GM23338 (cell line): Measurements from ENCODE around the gene BLM. TPM values are rescaled to one million over a fixed set of nuclear protein-coding genes. Genes with fewer than 3 reads are reported as not detected.

ENCODE experiments used
- ATAC-seq: fragments of 200-7000 bp; cut with Tn5 transposase; 3 replicates; pipeline ENCODE4 v1.9.1; 2020
- DNase-seq: peaks from one replicate; pipeline ENCODE4 v3.0.0-alpha.2; 2015; ENCODE audit warnings: low spot score
- H2AFZ ChIP-seq: fragments of 200-600 bp; sonication (generic); 2 replicates; pipeline ENCODE4 v1.8.0; 2016; ENCODE audit warnings: antibody characterized with exemption, mild to moderate bottlenecking, moderate library complexity
- H3F3A ChIP-seq: fragments of 200-600 bp; sonication (generic); replicated peaks from 2 replicates; pipeline ENCODE4 v1.8.0; 2017; ENCODE audit warnings: antibody characterized with exemption, mixed run types, low read depth
- H3K27ac ChIP-seq: fragments of 200-600 bp; sonication (generic); 2 replicates; pipeline ENCODE4 v1.6.1; 2016; ENCODE audit warnings: low read depth
- H3K27me3 ChIP-seq: fragments of 200-600 bp; sonication (generic); 2 replicates; pipeline ENCODE4 v1.8.0; 2016; ENCODE audit warnings: mild to moderate bottlenecking, mixed run types, moderate library complexity; ENCODE audit not compliant: insufficient read depth
- H3K36me3 ChIP-seq: fragments of 200-600 bp; sonication (generic); 2 replicates; pipeline ENCODE4 v1.8.0; 2016; ENCODE audit warnings: mild to moderate bottlenecking; ENCODE audit not compliant: insufficient read depth
- H3K4me1 ChIP-seq: fragments of 200-600 bp; sonication (generic); 2 replicates; pipeline ENCODE4 v1.8.0; 2016; ENCODE audit warnings: mild to moderate bottlenecking, moderate library complexity; ENCODE audit not compliant: insufficient read depth
- H3K4me2 ChIP-seq: fragments of 200-600 bp; sonication (generic); 2 replicates; pipeline ENCODE4 v1.7.1; 2017; ENCODE audit warnings: mixed run types
- H3K4me3 ChIP-seq: fragments of 200-600 bp; sonication (generic); 2 replicates; pipeline ENCODE4 v1.6.1; 2016; ENCODE audit warnings: mixed run types
- H3K79me2 ChIP-seq: fragments of 200-600 bp; sonication (generic); replicated peaks from 2 replicates; pipeline ENCODE4 v1.8.0; 2017; ENCODE audit warnings: mild to moderate bottlenecking; ENCODE audit not compliant: insufficient read depth
- H3K9me2 ChIP-seq: fragments of 200-600 bp; sonication (generic); 2 replicates; pipeline ENCODE4 v1.8.0; 2017; ENCODE audit not compliant: insufficient read depth
- H4K20me1 ChIP-seq: fragments of 200-600 bp; sonication (generic); replicated peaks from 2 replicates; pipeline ENCODE4 v1.8.0; 2017; ENCODE audit warnings: mild to moderate bottlenecking; ENCODE audit not compliant: insufficient read depth
- H3K27ac Mint-ChIP-seq: 2 replicates; pipeline ENCODE4 v1.8.0; 2020; ENCODE audit warnings: inconsistent platforms, mild to moderate bottlenecking, moderate library complexity, mixed read lengths
- H3K27me3 Mint-ChIP-seq: 3 replicates; pipeline ENCODE4 v1.8.0; 2022; ENCODE audit warnings: low read depth, mild to moderate bottlenecking, moderate library complexity, mixed read lengths, inconsistent platforms; ENCODE audit not compliant: insufficient read depth, poor library complexity
- H3K36me3 Mint-ChIP-seq: 3 replicates; pipeline ENCODE4 v1.8.0; 2021; ENCODE audit warnings: low read depth, mild to moderate bottlenecking, inconsistent platforms, moderate library complexity, mixed read lengths
- H3K4me1 Mint-ChIP-seq: 3 replicates; pipeline ENCODE4 v1.8.0; 2020; ENCODE audit warnings: mild to moderate bottlenecking, inconsistent platforms, mixed read lengths
- H3K4me3 Mint-ChIP-seq: 3 replicates; pipeline ENCODE4 v1.8.0; 2021; ENCODE audit warnings: moderate library complexity, mild to moderate bottlenecking, inconsistent platforms, mixed read lengths
- H3K9me3 Mint-ChIP-seq: 3 replicates; pipeline ENCODE4 v1.8.0; 2020; ENCODE audit warnings: moderate library complexity, mild to moderate bottlenecking, inconsistent platforms, mixed read lengths
- CREB1 ChIP-seq: fragments of 250-450 bp; sonication (Bioruptor Pico); IDR thresholded peaks from 2 replicates; pipeline ENCODE4 v1.5.0; 2020; ENCODE audit warnings: low read depth, mild to moderate bottlenecking, moderate library complexity
- EZH2phosphoT487 ChIP-seq: fragments of 200-600 bp; sonication (generic); IDR thresholded peaks from one replicate; pipeline ENCODE4 v1.8.1; 2018; ENCODE audit warnings: antibody characterized with exemption; ENCODE audit not compliant: unreplicated experiment
- JUNB ChIP-seq: IDR thresholded peaks from one replicate; pipeline ENCODE4 v1.6.1; 2016; ENCODE audit warnings: antibody characterized with exemption; ENCODE audit not compliant: unreplicated experiment
- ZNF331 ChIP-seq: fragments of 250-450 bp; sonication (Bioruptor Pico); IDR thresholded peaks from 2 replicates; pipeline ENCODE4 v1.5.0; 2020; ENCODE audit warnings: low read depth, mild to moderate bottlenecking, moderate library complexity
- polyA plus RNA-seq: library from polyadenylated mRNA; unstranded; fragments of >200 nt; fragmentation: Nextera tagmentation; extraction: Ambion mirVana; gene quantifications from 2 replicates; pipeline ENCODE4 v1.2.1, GENCODE V29; 2016
- total RNA-seq: library from RNA; depleted of rRNA; stranded (reverse); fragments of >200 nt; shearing (Covaris generic); gene quantifications from 2 replicates; pipeline ENCODE4 v1.2.3, GENCODE V29; 2014
- TF ChIP-seq, protein P1 (sequence below): fragments of 250-450 bp; sonication (Bioruptor Pico); IDR thresholded peaks from 2 replicates; pipeline ENCODE4 v1.5.0; 2020; ENCODE audit warnings: mild to moderate bottlenecking, moderate library complexity
- TF ChIP-seq, protein P2 (sequence below): IDR thresholded peaks from one replicate; pipeline ENCODE4 v1.6.1; 2018; ENCODE audit warnings: antibody characterized with exemption; ENCODE audit not compliant: unreplicated experiment

The BLM gene
- total and polyA plus RNA-seq, 2 experiments from 2014 or later: 43.1 to 43.3 TPM

DNA sequence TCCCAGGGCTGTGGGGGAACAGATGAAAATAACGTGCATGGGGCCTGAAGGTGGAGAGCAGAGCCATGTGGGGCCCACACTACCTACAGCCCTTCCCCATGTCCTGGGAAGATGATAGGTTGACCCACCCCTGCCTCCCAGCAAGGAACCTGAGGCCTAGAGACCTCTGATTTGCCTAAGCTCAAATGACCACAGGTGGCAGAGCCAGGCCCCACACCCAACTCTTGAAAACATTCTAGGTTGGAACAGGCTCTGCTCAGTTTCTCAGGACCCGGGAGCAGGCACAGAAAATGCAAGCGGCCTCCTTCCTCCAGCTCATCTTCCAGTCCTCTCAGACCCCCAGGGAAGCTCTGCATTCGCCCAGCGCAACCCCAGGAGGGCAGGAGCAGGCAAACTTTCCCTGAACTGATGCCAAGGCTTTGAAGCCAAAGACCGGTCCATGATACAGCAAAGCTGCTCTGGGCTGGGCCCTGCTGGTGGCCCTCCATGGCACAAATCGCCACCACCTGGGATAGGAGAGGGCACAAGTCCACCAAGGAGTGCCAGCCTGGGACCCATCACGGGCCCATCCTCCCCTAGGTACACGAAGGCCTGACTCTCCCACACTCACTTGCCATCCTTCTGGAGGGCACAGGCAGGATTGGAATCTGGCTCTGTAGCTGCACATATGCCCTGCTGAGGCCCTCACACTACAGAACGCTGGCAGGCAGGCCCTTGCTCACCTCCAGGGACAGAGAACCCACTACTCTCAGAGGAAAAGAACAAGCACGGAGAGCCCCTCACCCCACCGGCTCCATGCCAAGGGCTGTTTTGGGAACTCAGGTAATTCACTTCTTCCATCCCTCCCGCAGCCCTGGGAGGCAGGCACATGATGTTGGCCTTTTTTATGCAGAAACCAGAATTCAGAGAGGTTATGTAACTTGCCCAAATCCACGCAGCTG, 100.2 kb downstream of the BLM start:
- H3K27ac ChIP-seq: no peak overlapping the region
- ATAC-seq: peak; percentile 20

More for the DNA sequence above, 100.2 kb downstream of the BLM start:
- no peak overlapping the region for H3K4me3 ChIP-seq
- 0 out of 2 replicates have a peak overlapping the region, but pooled peaks have one; percentile 23 for H2AFZ ChIP-seq
- H3K4me1 ChIP-seq: peaks cover 8% of the 10 kb centered on the region; the same call in 1 of the 2 replicates
- TF ChIP-seq JUNB: no peak
- TF ChIP-seq ZNF331: no peak
- TF ChIP-seq EZH2phosphoT487: no peak
- no peak for TF ChIP-seq CREB1 (CRISPR knock-in tag)
- TF ChIP-seq, protein P1, sequence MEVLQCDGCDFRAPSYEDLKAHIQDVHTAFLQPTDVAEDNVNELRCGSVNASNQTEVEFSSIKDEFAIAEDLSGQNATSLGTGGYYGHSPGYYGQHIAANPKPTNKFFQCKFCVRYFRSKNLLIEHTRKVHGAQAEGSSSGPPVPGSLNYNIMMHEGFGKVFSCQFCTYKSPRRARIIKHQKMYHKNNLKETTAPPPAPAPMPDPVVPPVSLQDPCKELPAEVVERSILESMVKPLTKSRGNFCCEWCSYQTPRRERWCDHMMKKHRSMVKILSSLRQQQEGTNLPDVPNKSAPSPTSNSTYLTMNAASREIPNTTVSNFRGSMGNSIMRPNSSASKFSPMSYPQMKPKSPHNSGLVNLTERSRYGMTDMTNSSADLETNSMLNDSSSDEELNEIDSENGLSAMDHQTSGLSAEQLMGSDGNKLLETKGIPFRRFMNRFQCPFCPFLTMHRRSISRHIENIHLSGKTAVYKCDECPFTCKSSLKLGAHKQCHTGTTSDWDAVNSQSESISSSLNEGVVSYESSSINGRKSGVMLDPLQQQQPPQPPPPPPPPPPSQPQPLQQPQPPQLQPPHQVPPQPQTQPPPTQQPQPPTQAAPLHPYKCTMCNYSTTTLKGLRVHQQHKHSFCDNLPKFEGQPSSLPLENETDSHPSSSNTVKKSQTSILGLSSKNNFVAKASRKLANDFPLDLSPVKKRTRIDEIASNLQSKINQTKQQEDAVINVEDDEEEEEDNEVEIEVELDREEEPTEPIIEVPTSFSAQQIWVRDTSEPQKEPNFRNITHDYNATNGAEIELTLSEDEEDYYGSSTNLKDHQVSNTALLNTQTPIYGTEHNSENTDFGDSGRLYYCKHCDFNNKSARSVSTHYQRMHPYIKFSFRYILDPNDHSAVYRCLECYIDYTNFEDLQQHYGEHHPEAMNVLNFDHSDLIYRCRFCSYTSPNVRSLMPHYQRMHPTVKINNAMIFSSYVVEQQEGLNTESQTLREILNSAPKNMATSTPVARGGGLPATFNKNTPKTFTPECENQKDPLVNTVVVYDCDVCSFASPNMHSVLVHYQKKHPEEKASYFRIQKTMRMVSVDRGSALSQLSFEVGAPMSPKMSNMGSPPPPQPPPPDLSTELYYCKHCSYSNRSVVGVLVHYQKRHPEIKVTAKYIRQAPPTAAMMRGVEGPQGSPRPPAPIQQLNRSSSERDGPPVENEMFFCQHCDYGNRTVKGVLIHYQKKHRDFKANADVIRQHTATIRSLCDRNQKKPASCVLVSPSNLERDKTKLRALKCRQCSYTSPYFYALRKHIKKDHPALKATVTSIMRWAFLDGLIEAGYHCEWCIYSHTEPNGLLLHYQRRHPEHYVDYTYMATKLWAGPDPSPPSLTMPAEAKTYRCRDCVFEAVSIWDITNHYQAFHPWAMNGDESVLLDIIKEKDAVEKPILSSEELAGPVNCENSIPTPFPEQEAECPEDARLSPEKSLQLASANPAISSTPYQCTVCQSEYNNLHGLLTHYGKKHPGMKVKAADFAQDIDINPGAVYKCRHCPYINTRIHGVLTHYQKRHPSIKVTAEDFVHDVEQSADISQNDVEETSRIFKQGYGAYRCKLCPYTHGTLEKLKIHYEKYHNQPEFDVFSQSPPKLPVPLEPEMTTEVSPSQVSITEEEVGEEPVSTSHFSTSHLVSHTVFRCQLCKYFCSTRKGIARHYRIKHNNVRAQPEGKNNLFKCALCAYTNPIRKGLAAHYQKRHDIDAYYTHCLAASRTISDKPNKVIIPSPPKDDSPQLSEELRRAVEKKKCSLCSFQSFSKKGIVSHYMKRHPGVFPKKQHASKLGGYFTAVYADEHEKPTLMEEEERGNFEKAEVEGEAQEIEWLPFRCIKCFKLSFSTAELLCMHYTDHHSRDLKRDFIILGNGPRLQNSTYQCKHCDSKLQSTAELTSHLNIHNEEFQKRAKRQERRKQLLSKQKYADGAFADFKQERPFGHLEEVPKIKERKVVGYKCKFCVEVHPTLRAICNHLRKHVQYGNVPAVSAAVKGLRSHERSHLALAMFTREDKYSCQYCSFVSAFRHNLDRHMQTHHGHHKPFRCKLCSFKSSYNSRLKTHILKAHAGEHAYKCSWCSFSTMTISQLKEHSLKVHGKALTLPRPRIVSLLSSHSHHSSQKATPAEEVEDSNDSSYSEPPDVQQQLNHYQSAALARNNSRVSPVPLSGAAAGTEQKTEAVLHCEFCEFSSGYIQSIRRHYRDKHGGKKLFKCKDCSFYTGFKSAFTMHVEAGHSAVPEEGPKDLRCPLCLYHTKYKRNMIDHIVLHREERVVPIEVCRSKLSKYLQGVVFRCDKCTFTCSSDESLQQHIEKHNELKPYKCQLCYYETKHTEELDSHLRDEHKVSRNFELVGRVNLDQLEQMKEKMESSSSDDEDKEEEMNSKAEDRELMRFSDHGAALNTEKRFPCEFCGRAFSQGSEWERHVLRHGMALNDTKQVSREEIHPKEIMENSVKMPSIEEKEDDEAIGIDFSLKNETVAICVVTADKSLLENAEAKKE: no peak
- TF ChIP-seq, protein P2, sequence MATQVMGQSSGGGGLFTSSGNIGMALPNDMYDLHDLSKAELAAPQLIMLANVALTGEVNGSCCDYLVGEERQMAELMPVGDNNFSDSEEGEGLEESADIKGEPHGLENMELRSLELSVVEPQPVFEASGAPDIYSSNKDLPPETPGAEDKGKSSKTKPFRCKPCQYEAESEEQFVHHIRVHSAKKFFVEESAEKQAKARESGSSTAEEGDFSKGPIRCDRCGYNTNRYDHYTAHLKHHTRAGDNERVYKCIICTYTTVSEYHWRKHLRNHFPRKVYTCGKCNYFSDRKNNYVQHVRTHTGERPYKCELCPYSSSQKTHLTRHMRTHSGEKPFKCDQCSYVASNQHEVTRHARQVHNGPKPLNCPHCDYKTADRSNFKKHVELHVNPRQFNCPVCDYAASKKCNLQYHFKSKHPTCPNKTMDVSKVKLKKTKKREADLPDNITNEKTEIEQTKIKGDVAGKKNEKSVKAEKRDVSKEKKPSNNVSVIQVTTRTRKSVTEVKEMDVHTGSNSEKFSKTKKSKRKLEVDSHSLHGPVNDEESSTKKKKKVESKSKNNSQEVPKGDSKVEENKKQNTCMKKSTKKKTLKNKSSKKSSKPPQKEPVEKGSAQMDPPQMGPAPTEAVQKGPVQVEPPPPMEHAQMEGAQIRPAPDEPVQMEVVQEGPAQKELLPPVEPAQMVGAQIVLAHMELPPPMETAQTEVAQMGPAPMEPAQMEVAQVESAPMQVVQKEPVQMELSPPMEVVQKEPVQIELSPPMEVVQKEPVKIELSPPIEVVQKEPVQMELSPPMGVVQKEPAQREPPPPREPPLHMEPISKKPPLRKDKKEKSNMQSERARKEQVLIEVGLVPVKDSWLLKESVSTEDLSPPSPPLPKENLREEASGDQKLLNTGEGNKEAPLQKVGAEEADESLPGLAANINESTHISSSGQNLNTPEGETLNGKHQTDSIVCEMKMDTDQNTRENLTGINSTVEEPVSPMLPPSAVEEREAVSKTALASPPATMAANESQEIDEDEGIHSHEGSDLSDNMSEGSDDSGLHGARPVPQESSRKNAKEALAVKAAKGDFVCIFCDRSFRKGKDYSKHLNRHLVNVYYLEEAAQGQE: no peak
- no peak overlapping the region for H3K27ac Mint-ChIP-seq
- H3K36me3 ChIP-seq: peaks cover 14% of the 10 kb centered on the region
- H3K4me1 Mint-ChIP-seq: peaks cover 42% of the 10 kb centered on the region
- H3K4me2 ChIP-seq: no peak overlapping the region
- no peaks in the 10 kb centered on the region for H3K79me2 ChIP-seq
- H3K4me3 Mint-ChIP-seq: no peak overlapping the region
- H4K20me1 ChIP-seq: no peaks in the 10 kb centered on the region
- no peaks in the 10 kb centered on the region for H3K9me3 Mint-ChIP-seq
- H3K9me2 ChIP-seq: no peaks in the 10 kb centered on the region
- no peaks in the 10 kb centered on the region for H3K27me3 ChIP-seq
- peaks cover 25% of the 10 kb centered on the region for H3K36me3 Mint-ChIP-seq
- DNase-seq: no peak
- H3F3A ChIP-seq: peaks cover 6% of the 10 kb centered on the region; the same call in 1 of the 2 replicates
- H3K27me3 Mint-ChIP-seq: peaks cover 9% of the 10 kb centered on the region
